ENCODE data around the gene ZNF280B. TPM values are rescaled to one million over a fixed set of nuclear protein-coding genes. Genes with fewer than 3 reads are reported as not detected.
"Not testable (repeated sequence)": the region's sequence is repeated elsewhere in the genome, so short reads cannot be mapped to it uniquely, and the experiment has no call there.

ZNF280B gene
- polyA plus RNA-seq, 4 donors: 3.9 to 5.4 (median 4.6) TPM

DNA sequence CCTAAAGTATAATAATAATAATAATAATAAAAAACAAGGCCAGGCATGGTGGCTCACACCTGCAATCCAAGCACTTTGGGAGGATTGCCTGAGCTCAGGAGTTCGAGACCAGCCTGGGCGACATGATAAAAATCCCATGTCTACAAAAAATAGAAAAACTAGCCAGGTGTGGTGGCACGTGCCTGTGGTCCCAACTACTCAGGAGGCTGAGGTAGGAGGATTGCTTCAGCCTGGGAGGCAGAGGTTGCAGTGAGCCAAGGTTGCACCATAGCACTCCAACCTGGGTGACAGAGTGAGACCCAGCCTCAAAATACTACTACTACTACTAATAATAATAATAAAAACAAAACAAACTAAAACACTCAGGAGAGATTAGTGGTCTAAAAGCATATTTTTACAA, 27.1 kb upstream of the ZNF280B start:
- no peak for DNase-seq (ENCODE audit: low read depth in 4 of 4, low spot score in 2 of 4)

GRCh38 chr22:22534604-22535415, 26.3 kb upstream of the ZNF280B start:
- no peak for DNase-seq (ENCODE audit: low read depth in 4 of 4, low spot score in 2 of 4)

GRCh38 chr22:22533863-22534262, 25.3 kb upstream of the ZNF280B start:
- DNase-seq (ENCODE audit: low read depth in 4 of 4, low spot score in 2 of 4): no peak

GRCh38 chr22:22533417-22533816, 24.9 kb upstream of the ZNF280B start:
- no peak for DNase-seq (ENCODE audit: low read depth in 4 of 4, low spot score in 2 of 4)

- not testable (repeated sequence) for DNase-seq (ENCODE audit: low read depth in 4 of 4, low spot score in 2 of 4)
These were observed 24.1 kb upstream of the ZNF280B start for GRCh38 chr22:22532547-22533071.

- no peak for DNase-seq (ENCODE audit: low read depth in 4 of 4, low spot score in 2 of 4)
These were observed 23.4 kb upstream of the ZNF280B start for GRCh38 chr22:22531770-22532546.

- no peak for DNase-seq (ENCODE audit: low read depth in 4 of 4, low spot score in 2 of 4)
These were observed 20.2 kb upstream of the ZNF280B start for GRCh38 chr22:22528780-22529179.

- DNase-seq (ENCODE audit: low read depth in 4 of 4, low spot score in 2 of 4): no peak
These were observed 18.8 kb upstream of the ZNF280B start for GRCh38 chr22:22527312-22527711.

GRCh38 chr22:22526125-22526912, 17.8 kb upstream of the ZNF280B start:
- DNase-seq (ENCODE audit: low read depth in 4 of 4, low spot score in 2 of 4): no peak

- no peak for DNase-seq (ENCODE audit: low read depth in 4 of 4, low spot score in 2 of 4)
These were observed 15.0 kb upstream of the ZNF280B start for GRCh38 chr22:22523494-22523893.

- no peak for DNase-seq (ENCODE audit: low read depth in 4 of 4, low spot score in 2 of 4)
These were observed 13.1 kb upstream of the ZNF280B start for GRCh38 chr22:22521631-22522030.

DNA sequence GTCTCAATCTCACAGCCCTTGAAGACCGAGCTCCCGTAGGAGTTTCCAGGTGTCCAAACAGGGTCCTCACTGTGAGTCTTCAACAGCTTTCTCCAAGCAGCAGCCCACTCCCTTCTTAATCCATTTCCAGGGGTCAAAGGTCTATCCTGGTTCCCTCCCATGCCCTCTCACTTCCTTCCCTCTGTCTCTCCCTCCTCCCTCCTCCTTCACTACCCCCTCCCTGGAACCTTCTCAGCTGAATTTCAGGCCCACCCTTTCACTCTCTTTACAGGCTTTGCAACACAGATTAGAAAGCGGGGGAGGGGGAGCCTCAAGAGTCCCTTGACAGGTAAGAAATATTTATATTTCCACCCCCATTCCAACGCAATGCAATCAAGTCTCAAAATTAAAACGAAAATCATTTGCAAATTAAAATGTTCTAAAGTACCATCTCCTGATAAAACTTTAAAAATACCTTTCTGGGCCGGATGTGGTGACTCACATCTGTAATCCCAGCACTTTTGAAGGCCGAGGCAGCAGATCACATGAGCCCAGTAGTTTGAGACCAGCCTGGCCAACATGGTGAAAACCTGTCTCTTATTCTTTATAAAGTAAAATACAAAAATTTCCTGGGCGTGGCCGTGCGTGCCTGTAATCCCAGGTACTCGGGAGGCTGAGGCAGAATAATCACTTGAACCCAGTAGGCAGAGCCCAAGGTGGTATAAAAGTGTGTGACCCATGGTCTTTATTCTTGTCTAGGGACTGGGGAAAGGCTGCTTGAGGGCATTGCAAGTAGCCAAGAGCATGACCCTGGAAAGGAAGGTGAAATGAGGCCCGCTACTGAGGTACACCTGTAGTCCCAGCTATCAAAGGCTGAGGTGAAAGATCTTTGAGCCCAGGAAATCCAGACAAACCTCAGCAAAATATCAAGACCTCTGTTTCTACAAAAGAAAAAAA, 12.4 kb upstream of the ZNF280B start:
- no peak for DNase-seq (ENCODE audit: low read depth in 4 of 4, low spot score in 2 of 4)

DNA sequence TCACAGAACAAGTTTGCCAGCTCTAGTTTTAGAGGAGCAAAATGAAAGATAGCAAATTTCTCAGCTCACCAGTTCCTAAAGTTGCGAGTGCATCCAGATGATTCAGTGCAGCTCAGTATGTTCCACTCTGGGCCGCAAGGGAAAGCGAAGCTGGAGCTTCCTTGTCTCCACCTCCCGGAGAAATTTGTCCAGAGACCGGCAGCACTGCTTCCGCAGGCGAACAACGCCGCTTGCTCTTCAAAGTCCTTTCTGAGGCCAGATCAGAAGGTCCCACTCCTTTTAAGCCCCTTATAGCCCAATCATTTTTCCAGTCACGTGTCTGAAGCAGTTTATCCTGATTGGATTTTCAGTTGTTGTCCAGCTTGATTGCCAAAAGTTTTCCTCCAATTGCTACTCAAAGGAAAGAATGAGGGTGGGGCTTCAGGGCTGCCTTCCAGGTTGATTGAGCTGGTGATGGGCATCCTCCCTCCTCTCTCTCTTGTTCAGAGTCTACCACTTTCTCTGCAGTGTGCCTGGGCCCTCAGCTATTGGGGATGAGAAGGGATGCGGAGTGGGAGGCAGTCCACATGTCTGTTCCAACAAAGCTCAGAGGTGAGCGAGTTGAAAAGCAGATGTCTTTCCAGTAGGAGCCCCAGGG, 11.6 kb upstream of the ZNF280B start, which contains the start of gene ZNF280A:
Gene ZNF280A (minus strand): TSS at position 251 of the 637 bp plus-strand sequence. CDS start 4,640 bp downstream, outside the sequence.
- no peak for DNase-seq (ENCODE audit: low read depth in 4 of 4, low spot score in 2 of 4)

DNA sequence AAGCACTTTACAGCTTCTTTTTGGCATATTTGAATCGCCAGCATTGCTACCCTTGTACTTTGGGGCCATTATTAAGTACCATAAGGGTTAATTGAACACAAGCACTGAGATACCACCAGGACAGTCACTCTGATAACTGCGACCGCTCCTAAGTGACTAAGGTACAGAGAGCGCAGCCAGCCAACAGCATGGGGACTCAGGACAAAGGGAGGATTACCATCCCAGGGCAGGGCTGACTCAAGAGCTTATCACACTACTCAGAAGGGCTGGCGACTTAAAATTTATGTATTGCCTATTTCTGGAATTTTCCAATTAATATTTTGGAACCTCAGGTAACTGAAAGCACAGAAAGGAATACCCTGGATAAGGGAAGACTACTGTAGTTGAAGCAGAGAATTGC, 11.0 kb upstream of the ZNF280B start:
- DNase-seq (ENCODE audit: low read depth in 4 of 4, low spot score in 2 of 4): no peak

DNA sequence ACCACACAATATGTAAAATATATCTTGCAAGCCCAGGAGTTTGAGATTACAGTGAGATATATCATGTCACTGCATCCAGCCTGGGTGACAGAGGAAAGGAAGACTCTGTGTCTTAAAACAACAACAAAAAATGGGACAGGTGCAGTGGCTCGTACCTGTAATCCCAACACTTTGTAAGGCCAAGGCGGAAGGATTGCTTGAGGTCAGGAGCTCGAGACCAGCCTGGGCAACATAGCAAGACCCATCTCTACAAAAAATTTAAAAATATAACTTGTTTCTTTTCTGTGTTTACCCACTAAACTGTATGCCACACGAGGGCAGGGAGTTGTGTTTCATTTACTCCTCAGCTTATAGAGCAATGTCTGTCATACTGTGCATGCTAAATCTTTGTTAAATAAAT, 8.4 kb upstream of the ZNF280B start:
- no peak for DNase-seq (ENCODE audit: low read depth in 4 of 4, low spot score in 2 of 4)

DNA sequence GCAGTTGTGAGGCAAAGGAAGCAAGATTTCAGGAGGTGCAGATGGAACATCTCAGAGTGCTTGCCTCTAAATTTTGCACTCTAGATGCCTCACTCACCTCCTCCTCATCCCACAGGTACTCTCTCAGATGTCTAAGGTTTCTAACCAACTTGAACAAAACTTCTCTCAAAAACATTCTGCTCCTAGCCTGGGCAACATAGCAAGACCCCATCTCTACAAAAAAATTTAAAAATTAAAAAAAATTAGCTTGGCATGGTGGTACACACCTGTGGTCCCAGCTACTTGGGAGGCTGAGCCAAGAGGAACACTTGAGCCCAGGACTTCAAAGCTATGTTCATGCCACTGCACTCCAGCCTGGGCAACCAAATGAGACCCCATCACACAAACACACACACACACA, 7.3 kb upstream of the ZNF280B start:
- DNase-seq (ENCODE audit: low read depth in 4 of 4, low spot score in 2 of 4): no peak

DNA sequence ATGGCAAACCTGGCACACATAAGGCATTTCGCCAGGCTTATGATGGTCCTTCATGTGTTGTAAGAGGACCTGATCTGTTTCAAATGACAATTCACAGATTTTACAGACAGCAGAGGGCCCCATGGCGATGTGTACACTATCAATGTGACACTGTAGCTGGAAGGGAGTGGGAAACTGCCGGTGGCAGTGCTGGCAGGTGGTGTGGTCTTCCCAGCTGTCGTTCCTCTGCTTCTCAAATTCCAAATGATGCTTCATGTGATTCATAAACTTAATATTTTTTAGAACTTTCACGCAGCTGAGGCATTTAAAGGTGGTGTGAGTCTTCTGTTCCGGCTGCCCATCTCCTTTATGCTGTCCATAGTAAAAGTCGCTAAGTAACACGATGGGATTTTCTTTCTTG, 5.9 kb upstream of the ZNF280B start:
- DNase-seq (ENCODE audit: low read depth in 4 of 4, low spot score in 2 of 4): not testable (repeated sequence)

DNA sequence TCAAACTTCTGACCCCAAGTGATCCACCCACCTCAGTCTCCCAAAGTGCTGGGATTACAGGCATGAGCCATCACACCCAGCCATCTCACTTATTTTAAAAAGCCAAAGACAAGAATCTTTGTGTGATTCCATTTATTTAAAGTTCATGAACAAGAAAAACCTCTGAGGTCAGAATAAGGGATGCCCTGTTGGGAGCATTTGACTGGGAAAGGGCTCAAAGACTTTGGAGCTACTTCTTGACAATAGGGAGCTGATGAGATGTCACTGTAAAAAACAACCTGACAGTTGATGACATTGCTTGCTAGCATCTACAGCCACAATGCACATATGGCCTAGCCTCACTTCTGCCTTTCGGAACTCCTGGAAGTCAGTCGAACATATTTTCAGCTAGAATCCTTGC, 5.1 kb upstream of the ZNF280B start:
- no peak for DNase-seq (ENCODE audit: low read depth in 4 of 4, low spot score in 2 of 4)

DNA sequence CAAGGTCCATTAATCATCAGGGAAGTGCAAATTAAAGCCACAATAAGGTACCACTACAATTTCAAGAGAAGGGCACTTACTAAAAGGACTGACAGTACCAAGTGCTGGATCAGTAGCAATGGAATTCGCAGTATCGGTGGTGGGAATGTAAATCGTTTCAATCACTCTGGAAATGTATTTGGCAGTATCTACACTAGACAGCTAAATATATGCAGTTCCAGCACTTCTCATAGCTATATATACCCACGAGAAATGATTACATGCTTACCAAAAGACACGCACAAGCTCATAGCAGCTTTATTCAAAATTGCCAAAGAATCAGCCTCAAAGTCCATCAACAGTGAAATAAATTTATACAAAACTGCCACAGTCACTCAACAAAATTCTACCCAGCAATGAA, 4.4 kb upstream of the ZNF280B start:
- DNase-seq (ENCODE audit: low read depth in 4 of 4, low spot score in 2 of 4): no peak

Data from left renal cortex interstitium (tissue), 4 donors.